SK-N-SH treated with all-trans-retinoic acid at 6 μM for 48 hours (cell line): Measurements from ENCODE around the gene PLCL2.

ENCODE experiments used
- ATAC-seq: fragments of 200-7000 bp; cut with Tn5 transposase; 3 replicates; pipeline ENCODE4 v1.9.1; 2020; ENCODE audit warnings: mild to moderate bottlenecking, moderate library complexity
- ARNTL ChIP-seq: fragments of 450-650 bp; formaldehyde crosslinking; IDR thresholded peaks from 2 replicates; pipeline ENCODE4 v1.5.0; 2020; ENCODE audit warnings: low read depth, mild to moderate bottlenecking, moderate library complexity, borderline replicate concordance
- CREB5 ChIP-seq: fragments of 250-450 bp; sonication (Bioruptor Pico); IDR thresholded peaks from 2 replicates; pipeline ENCODE4 v1.5.1; 2020; ENCODE audit warnings: low read depth, mild to moderate bottlenecking, moderate library complexity
- CSDC2 ChIP-seq: fragments of 250-450 bp; sonication (Bioruptor Pico); IDR thresholded peaks from 2 replicates; pipeline ENCODE4 v1.5.0; 2020; ENCODE audit warnings: mild to moderate bottlenecking, moderate library complexity
- CSRNP3 ChIP-seq: fragments of 250-450 bp; sonication (Bioruptor Pico); IDR thresholded peaks from 2 replicates; pipeline ENCODE4 v1.5.1; 2021; ENCODE audit warnings: mild to moderate bottlenecking, moderate library complexity
- ESRRG ChIP-seq: fragments of 250-450 bp; sonication (Bioruptor Pico); IDR thresholded peaks from 2 replicates; pipeline ENCODE4 v1.6.1; 2021; ENCODE audit warnings: mild to moderate bottlenecking
- ISL1 ChIP-seq: fragments of 250-450 bp; sonication (Bioruptor Pico); IDR thresholded peaks from 2 replicates; pipeline ENCODE4 v2.1.2; 2022; ENCODE audit warnings: mild to moderate bottlenecking, moderate library complexity
- PATZ1 ChIP-seq: fragments of 250-450 bp; sonication (Bioruptor Pico); IDR thresholded peaks from 2 replicates; pipeline ENCODE4 v1.8.0; 2020; ENCODE audit warnings: mild to moderate bottlenecking, moderate library complexity, borderline replicate concordance
- POU6F1 ChIP-seq: fragments of 250-450 bp; sonication (Bioruptor Pico); IDR thresholded peaks from 2 replicates; pipeline ENCODE4 v1.8.0; 2021; ENCODE audit warnings: low read depth, mild to moderate bottlenecking, moderate library complexity, borderline replicate concordance
- PPARA ChIP-seq: fragments of 250-450 bp; sonication (Bioruptor Pico); IDR thresholded peaks from 2 replicates; pipeline ENCODE4 v1.5.0; 2020; ENCODE audit warnings: mild to moderate bottlenecking, borderline replicate concordance
- RARB ChIP-seq: fragments of 250-450 bp; sonication (Bioruptor Pico); IDR thresholded peaks from 2 replicates; pipeline ENCODE4 v1.8.0; 2021; ENCODE audit warnings: mild to moderate bottlenecking, moderate library complexity
- SNAI2 ChIP-seq: fragments of 250-450 bp; sonication (Bioruptor Pico); IDR thresholded peaks from 2 replicates; pipeline ENCODE4 v1.5.0; 2020; ENCODE audit warnings: mild to moderate bottlenecking, moderate library complexity
- TCF4 ChIP-seq: fragments of 250-450 bp; sonication (Bioruptor Pico); IDR thresholded peaks from 2 replicates; pipeline ENCODE4 v1.8.0; 2021; ENCODE audit warnings: mild to moderate bottlenecking, moderate library complexity, borderline replicate concordance
- TOX ChIP-seq: fragments of 250-450 bp; sonication (Bioruptor Pico); IDR thresholded peaks from 2 replicates; pipeline ENCODE4 v1.8.0; 2021; ENCODE audit warnings: mild to moderate bottlenecking, moderate library complexity, borderline replicate concordance
- TSHZ2 ChIP-seq: fragments of 250-450 bp; sonication (Bioruptor Pico); IDR thresholded peaks from 2 replicates; pipeline ENCODE4 v1.5.0; 2020; ENCODE audit warnings: mild to moderate bottlenecking, moderate library complexity
- ZC3H10 ChIP-seq: fragments of 250-450 bp; sonication (Bioruptor Pico); IDR thresholded peaks from 2 replicates; pipeline ENCODE4 v1.5.1; 2021; ENCODE audit warnings: mild to moderate bottlenecking, moderate library complexity
- ZFP3 ChIP-seq: fragments of 250-450 bp; sonication (Bioruptor Pico); IDR thresholded peaks from 2 replicates; pipeline ENCODE4 v1.5.0; 2020; ENCODE audit warnings: mild to moderate bottlenecking, moderate library complexity
- ZFP30 ChIP-seq: fragments of 450-650 bp; formaldehyde crosslinking; IDR thresholded peaks from 2 replicates; pipeline ENCODE4 v1.5.0; 2022; ENCODE audit warnings: mild to moderate bottlenecking, moderate library complexity
- ZNF70 ChIP-seq: fragments of 450-650 bp; formaldehyde crosslinking; IDR thresholded peaks from 2 replicates; pipeline ENCODE4 v1.5.0; 2020; ENCODE audit warnings: mild to moderate bottlenecking, moderate library complexity
- ZNF8 ChIP-seq: fragments of 450-650 bp; formaldehyde crosslinking; IDR thresholded peaks from 2 replicates; pipeline ENCODE4 v1.5.0; 2020; ENCODE audit warnings: mild to moderate bottlenecking, moderate library complexity

Gene PLCL2

GRCh38 chr3:16995601-16996000 lies 110.8 kb downstream of the PLCL2 start:
- TF ChIP-seq TCF4 (no peak), ZFP3 (CRISPR knock-in tag) (no peak), TSHZ2 (CRISPR knock-in tag) (no peak), PPARA (CRISPR knock-in tag) (no peak), POU6F1 (CRISPR knock-in tag) (no peak), CREB5 (no peak), ISL1 (CRISPR knock-in tag) (no peak), ZNF8 (no peak), CSRNP3 (CRISPR knock-in tag) (no peak), SNAI2 (no peak), PATZ1 (CRISPR knock-in tag) (no peak)
- ATAC-seq: no peak

- no peak for ATAC-seq
- TF ChIP-seq ARNTL (no peak), ZFP30 (CRISPR knock-in tag) (no peak), CSRNP3 (CRISPR knock-in tag) (no peak), TOX (CRISPR knock-in tag) (no peak), PPARA (CRISPR knock-in tag) (no peak), ZNF70 (CRISPR knock-in tag) (no peak), PATZ1 (CRISPR knock-in tag) (no peak), CREB5 (no peak), ZNF8 (no peak), CSDC2 (no peak), TCF4 (no peak), RARB (CRISPR knock-in tag) (no peak), ESRRG (no peak), ZFP3 (CRISPR knock-in tag) (no peak), POU6F1 (CRISPR knock-in tag) (no peak), ZC3H10 (no peak)
Observed at GRCh38 chr3:16998236-16998923, 113.6 kb downstream of the PLCL2 start.
